ENCODE results near the gene OLA1. TPM values are rescaled to one million over a fixed set of nuclear protein-coding genes. Genes with fewer than 3 reads are reported as not detected.

The OLA1 gene
- total RNA-seq, 1 experiment from 2014 or later, result 126 TPM

DNA sequence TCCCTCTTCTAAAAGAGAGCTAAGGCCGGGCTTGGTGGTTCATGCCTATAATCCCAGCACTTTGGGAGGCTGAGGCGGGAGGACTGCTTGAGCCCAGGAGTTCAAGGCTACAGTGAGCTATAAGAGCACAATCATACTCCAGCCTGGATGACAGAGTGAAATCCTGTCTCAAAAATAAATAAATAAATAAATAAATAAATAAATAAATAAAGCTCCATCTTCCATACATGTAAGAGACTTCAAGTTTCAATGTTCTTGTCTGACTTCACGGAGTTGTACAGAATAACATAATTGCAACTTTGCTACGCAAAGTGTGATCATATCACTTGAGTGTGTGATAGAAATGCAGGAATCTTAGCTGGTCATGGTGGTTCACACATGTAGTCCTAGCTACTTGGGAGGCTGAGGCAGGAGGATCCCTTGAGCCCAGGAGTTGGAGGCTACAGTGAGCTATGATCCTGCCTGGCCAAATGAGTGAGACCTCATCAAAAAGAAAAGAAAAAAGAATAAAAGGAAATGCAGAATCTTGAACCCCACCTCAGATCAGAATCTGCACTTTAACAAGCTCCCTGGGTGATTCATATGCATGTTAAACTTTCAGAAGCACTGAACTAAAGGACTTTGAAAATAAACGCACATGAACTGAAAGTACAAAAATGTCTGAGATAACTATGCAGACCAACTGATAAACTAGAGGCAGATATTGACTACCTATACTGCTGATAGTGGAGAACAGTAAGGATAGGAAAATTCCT, 159.4 kb downstream of the OLA1 start:
- H3K36me3 ChIP-seq (ENCODE audit: control insufficient read depth, insufficient read depth, low read length), result no peaks in the 10 kb centered on the region
- no peak for ATAC-seq
- no peaks in the 10 kb centered on the region for H3K27me3 ChIP-seq (ENCODE audit: control insufficient read depth, insufficient read depth, low read length)
- TF ChIP-seq POLR2AphosphoS5 (IDR thresholded peaks at IDR 0.05; ENCODE audit: low read depth, low read length) (no peak), SIN3A (IDR thresholded peaks at IDR 0.05; ENCODE audit: borderline replicate concordance, insufficient read depth, low read depth, low read length) (no peak), TCF7L2 (IDR thresholded peaks at IDR 0.05; ENCODE audit: low read depth, low read length) (no peak)
- TF ChIP-seq, protein P1, sequence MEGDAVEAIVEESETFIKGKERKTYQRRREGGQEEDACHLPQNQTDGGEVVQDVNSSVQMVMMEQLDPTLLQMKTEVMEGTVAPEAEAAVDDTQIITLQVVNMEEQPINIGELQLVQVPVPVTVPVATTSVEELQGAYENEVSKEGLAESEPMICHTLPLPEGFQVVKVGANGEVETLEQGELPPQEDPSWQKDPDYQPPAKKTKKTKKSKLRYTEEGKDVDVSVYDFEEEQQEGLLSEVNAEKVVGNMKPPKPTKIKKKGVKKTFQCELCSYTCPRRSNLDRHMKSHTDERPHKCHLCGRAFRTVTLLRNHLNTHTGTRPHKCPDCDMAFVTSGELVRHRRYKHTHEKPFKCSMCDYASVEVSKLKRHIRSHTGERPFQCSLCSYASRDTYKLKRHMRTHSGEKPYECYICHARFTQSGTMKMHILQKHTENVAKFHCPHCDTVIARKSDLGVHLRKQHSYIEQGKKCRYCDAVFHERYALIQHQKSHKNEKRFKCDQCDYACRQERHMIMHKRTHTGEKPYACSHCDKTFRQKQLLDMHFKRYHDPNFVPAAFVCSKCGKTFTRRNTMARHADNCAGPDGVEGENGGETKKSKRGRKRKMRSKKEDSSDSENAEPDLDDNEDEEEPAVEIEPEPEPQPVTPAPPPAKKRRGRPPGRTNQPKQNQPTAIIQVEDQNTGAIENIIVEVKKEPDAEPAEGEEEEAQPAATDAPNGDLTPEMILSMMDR (IDR thresholded peaks at IDR 0.05), result no peak
- TF ChIP-seq, protein P2, sequence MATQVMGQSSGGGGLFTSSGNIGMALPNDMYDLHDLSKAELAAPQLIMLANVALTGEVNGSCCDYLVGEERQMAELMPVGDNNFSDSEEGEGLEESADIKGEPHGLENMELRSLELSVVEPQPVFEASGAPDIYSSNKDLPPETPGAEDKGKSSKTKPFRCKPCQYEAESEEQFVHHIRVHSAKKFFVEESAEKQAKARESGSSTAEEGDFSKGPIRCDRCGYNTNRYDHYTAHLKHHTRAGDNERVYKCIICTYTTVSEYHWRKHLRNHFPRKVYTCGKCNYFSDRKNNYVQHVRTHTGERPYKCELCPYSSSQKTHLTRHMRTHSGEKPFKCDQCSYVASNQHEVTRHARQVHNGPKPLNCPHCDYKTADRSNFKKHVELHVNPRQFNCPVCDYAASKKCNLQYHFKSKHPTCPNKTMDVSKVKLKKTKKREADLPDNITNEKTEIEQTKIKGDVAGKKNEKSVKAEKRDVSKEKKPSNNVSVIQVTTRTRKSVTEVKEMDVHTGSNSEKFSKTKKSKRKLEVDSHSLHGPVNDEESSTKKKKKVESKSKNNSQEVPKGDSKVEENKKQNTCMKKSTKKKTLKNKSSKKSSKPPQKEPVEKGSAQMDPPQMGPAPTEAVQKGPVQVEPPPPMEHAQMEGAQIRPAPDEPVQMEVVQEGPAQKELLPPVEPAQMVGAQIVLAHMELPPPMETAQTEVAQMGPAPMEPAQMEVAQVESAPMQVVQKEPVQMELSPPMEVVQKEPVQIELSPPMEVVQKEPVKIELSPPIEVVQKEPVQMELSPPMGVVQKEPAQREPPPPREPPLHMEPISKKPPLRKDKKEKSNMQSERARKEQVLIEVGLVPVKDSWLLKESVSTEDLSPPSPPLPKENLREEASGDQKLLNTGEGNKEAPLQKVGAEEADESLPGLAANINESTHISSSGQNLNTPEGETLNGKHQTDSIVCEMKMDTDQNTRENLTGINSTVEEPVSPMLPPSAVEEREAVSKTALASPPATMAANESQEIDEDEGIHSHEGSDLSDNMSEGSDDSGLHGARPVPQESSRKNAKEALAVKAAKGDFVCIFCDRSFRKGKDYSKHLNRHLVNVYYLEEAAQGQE (IDR thresholded peaks at IDR 0.05; ENCODE audit: insufficient read depth in 1 of 2, low read depth in 2 of 2, low read length in 1 of 2), result no peak
- BruUV-seq (replicated peaks), result no TSS peak
- H3K4me3 ChIP-seq (ENCODE audit: low read depth in 2 of 2, low read length in 2 of 2), result no peak overlapping the region
- H3K27ac ChIP-seq (ENCODE audit: low read length), result no peak overlapping the region
- ChIA-PET POLR2A (no interaction called here), CTCF (no interaction called here)
- intact Hi-C loops (cut with micrococcal nuclease; ENCODE audit: unreplicated experiment) (no loop called here), in situ Hi-C loops (cut with HindIII; ENCODE audit: low pct_unique_long_range_greater_than_20kb, low sequenced_read_pairs) (no loop called here)
- no peaks in the 10 kb centered on the region for H3K9me3 ChIP-seq (ENCODE audit: control insufficient read depth, insufficient read depth, low read depth, low read length)
- DNase-seq (ENCODE audit: low read depth, low spot score), result no peak
- no peaks in the 10 kb centered on the region for H3K4me1 ChIP-seq (ENCODE audit: control insufficient read depth, insufficient read depth, low read length)

DNA sequence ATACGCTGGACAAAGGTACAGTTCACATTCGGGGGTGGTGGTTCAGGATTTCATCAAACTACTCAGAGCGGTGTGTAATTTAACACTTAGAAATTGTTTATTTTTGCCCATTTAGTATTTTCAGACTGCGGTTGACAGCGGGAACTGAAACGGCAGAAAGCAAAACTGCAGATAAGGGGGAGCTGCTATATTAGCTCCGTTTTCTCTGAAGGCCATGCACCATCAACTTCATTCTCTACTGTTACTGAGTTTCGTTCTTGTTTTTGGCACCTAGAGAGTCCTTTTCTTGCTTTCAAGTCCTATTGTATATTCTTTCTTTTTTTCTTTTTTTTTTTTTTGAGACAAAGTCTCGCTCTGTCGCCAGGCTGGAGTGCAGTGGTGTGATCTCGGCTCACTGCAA, 161.6 kb downstream of the OLA1 start:
- intact Hi-C loops (cut with micrococcal nuclease; ENCODE audit: unreplicated experiment) (no loop called here), in situ Hi-C loops (cut with HindIII; ENCODE audit: low pct_unique_long_range_greater_than_20kb, low sequenced_read_pairs) (no loop called here)
- Histone ChIP-seq H3K36me3 (ENCODE audit: control insufficient read depth, insufficient read depth, low read length) (no peaks in the 10 kb centered on the region), H3K9me3 (ENCODE audit: control insufficient read depth, insufficient read depth, low read depth, low read length) (no peaks in the 10 kb centered on the region), H3K4me1 (ENCODE audit: control insufficient read depth, insufficient read depth, low read length) (no peaks in the 10 kb centered on the region), H3K27me3 (ENCODE audit: control insufficient read depth, insufficient read depth, low read length) (no peaks in the 10 kb centered on the region), H3K4me3 (ENCODE audit: low read depth in 2 of 2, low read length in 2 of 2) (no peak overlapping the region), H3K27ac (ENCODE audit: low read length) (no peak overlapping the region)
- ATAC-seq, result no peak
- TF ChIP-seq, protein P2 (IDR thresholded peaks at IDR 0.05; ENCODE audit: insufficient read depth in 1 of 2, low read depth in 2 of 2, low read length in 1 of 2), result no peak
- TF ChIP-seq, protein P1 (IDR thresholded peaks at IDR 0.05), result no peak
- TF ChIP-seq TCF7L2 (IDR thresholded peaks at IDR 0.05; ENCODE audit: low read depth, low read length) (no peak), SIN3A (IDR thresholded peaks at IDR 0.05; ENCODE audit: borderline replicate concordance, insufficient read depth, low read depth, low read length) (no peak), POLR2AphosphoS5 (IDR thresholded peaks at IDR 0.05; ENCODE audit: low read depth, low read length) (no peak)
- no TSS peak for BruUV-seq (replicated peaks)
- no peak for DNase-seq (ENCODE audit: low read depth, low spot score)
- ChIA-PET CTCF (no interaction called here), POLR2A (interaction anchor here (0.7 kb wide), 1 partner anchor 327 kb away, joined by 4 read pairs; no protein-coding TSS in a partner anchor)
